KOPT-K1 (cell line): ENCODE measurements around the gene ITGA5.
A peak's percentile ranks its signal among the peaks of the same experiment; 100 is the strongest.
"Not testable (repeated sequence)": the region's sequence is repeated elsewhere in the genome, so short reads cannot be mapped to it uniquely, and the experiment has no call there.

Experiments
- H3K27ac ChIP-seq: fragments of 200-600 bp; sonication (generic); 2 replicates; pipeline ENCODE4 v1.5.1; 2016; ENCODE audit warnings: antibody characterized with exemption, mild to moderate bottlenecking, low read depth, low read length; ENCODE audit not compliant: poor library complexity, severe bottlenecking
- H3K36me3 ChIP-seq: fragments of 200-600 bp; sonication (generic); 2 replicates; pipeline ENCODE4 v1.5.1; 2017; ENCODE audit warnings: antibody characterized with exemption, mild to moderate bottlenecking, low read length, moderate library complexity; ENCODE audit not compliant: insufficient read depth
- H3K9me3 ChIP-seq: fragments of 200-600 bp; sonication (generic); 2 replicates; pipeline ENCODE4 v1.5.1; 2017; ENCODE audit warnings: antibody characterized with exemption, low read length, mild to moderate bottlenecking; ENCODE audit not compliant: insufficient read depth, poor library complexity, severe bottlenecking

Gene ITGA5

DNA sequence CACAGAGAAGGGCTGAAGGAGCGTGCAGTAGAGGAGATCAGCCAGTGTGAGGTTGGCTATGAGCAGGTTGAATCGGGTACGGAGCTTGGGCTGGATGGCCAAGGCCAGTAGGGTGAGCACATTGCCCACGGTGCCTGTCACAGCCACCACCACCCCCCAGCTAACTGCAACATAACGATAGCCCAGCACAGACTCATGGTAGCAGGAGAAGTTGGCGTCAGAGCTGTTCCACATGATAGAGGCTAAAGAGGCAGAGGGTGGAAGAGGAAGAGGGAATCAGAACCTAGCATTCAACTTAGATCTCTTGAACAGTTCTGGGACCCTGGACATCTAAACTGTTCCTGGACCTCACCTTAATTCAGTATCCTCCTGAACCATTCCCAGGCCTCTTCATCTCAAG is 55.4 kb downstream of the ITGA5 start:
- Histone ChIP-seq H3K9me3 (no peaks in the 10 kb centered on the region), H3K27ac (no peak overlapping the region), H3K36me3 (no peaks in the 10 kb centered on the region)

DNA sequence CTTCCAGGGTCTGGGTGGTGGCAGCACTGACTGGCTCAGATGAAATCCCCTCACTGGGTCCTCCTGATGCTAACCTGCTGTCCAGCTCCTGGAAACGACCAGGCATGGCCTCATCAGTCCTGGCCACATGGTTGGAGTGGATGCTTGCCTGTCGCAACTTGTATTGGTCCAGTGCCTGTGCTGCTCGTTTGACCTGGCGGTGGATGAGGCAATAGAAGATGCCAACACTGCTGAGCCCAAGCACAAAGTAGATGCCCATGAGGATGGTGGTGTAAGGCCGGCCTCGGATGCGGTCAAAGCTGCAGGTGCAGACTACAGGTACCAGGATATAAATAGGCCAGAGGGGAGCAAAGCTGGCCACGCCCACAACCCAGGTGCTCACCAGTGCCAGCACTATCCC is 56.0 kb downstream of the ITGA5 start:
- Histone ChIP-seq H3K9me3 (no peaks in the 10 kb centered on the region), H3K36me3 (no peaks in the 10 kb centered on the region), H3K27ac (no peak overlapping the region)

DNA sequence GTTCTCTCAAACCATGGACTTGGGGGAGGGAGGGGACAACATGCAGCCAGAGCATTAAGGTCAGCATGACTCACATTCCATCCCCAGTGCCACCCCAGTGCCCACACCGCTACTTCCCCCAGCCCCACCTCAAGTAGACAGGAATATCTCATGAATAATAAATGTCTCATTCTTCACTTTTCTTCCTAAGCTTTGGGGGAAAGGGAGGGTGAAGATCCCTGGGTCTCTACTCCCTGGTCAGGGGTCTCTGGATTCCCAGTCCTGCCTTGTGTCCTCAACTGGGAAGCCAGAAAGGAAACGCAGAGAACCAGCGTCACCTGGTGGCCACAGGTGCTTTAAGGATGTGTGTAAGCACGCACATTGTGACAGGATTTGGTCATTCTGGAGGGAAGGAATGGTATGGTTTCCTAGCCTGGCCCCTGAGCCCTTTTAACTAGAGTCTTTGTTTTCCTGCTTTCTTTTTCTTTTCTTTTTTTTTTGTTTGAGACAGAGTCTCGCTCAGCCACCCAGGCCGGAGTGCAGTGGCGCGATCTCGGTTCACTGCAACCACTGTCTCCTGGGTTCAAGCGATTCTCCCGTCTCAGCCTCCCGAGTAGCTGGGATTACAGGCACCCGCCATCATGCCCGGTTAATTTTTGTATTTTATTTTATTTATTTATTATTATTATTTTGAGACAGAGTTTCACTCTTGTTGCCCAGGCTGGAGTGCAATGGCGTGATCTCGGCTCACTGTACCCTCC is 58.2 kb downstream of the ITGA5 start:
- H3K36me3 ChIP-seq = no peaks in the 10 kb centered on the region
- H3K27ac ChIP-seq = no peak overlapping the region
- H3K9me3 ChIP-seq = no peaks in the 10 kb centered on the region

DNA sequence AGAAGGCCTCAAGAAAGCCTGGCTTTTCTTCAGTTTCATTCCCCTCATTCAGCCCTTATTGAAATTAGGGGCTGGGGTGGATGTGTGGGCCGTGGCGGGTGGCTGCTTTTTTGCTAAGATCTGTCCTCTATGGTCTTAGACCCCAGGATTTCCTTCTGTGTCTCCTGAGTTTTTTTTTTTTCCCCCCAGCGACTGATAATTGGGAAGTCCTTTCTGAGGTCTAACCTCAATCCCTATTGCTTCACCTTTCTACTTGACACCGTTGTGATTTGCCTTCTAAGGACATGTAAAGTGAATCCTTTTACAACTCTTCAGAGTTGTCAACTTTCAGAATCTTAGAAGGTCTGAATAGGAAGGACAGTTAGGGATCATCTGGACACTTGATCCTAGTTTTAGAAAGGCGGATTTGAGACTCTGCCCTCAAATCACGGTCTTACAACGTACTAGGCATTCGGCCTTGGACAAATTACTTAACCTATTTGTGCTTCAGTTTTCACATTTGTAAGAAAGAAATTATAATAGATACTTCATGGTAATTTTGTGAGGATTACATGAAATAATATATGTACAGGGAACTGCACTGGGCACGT is 59.2 kb downstream of the ITGA5 start:
- Histone ChIP-seq H3K27ac (peak overlapping the region; percentile 85), H3K36me3 (no peaks in the 10 kb centered on the region), H3K9me3 (no peaks in the 10 kb centered on the region)

DNA sequence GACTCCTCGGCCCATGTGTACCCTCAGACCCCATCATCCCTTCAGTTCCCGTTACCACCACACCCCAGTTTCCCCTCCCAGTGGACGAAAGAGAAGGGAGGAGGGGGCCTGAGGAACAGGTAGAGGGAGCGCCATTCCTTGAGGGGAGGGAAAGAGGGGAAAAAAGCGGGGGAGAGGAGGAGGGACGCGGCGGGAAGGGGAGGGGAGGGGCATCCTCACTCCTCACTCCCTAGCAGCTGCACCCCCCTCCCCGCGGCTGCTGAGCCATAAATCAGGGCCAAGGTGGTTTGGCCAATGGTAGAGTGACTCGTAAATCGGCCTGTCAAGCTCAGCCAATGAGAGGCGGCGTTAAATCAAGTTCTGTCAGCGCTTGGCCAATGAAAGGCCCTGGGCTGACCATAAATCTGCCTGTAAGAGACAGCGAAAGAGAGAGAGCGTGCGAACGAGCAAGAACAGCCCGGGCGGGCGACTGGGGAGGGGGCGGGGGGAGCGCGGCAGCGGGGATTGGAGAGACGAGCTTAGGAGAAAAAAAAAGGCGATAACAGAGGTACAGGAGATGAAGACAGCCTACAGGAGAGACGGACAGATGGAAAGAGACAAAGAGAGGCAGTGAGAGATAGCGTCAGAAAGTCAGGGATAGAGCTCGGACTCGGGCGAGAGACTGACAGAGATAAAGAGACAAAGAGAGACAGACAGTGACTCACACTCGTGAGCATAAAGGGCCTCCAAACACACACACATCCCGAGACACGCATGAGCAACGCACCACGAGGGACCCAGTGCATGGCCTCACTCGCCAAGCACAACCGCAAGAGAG is 59.9 kb downstream of the ITGA5 start:
- H3K36me3 ChIP-seq = no peaks in the 10 kb centered on the region
- H3K9me3 ChIP-seq = no peaks in the 10 kb centered on the region
- H3K27ac ChIP-seq = peak overlapping the region; percentile 85

DNA sequence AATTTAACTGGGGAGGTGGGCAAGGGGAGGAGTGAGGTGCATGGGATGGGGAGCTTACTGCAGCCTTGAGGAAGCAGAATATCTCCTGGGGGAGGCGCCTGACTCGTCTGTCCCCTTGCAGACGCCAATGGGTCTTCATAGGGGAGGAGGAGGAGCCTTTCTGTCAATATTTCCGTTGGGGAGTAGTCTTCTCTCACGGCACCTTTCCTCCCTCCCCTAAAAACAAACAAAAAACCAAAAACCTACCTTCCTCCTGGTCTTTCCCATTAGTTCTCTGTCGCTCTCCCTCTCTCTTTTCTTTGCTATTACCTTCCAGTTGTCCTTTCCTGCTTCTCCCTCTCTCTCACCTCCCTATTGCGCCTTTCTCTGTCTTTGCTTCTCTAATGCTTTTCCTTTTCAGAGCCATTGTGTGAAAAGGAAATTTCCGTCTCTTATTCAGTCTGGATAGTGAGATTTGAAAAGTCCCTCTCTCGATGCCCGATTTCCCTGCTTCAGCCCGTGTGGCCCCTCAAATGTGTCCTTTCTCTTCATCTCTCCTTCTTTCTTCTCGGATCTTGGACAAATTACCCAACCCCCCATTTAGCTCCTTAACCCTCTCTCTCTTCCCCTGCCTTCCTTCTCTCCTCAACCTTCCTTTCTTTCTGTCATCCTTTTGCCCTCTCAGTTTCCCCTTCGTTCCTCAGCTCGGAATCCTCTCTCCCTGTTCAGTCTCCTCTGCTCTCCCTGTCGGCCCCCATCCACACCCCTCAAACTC is 60.7 kb downstream of the ITGA5 start:
- H3K36me3 ChIP-seq = no peaks in the 10 kb centered on the region
- peak overlapping the region; percentile 85 for H3K27ac ChIP-seq

DNA sequence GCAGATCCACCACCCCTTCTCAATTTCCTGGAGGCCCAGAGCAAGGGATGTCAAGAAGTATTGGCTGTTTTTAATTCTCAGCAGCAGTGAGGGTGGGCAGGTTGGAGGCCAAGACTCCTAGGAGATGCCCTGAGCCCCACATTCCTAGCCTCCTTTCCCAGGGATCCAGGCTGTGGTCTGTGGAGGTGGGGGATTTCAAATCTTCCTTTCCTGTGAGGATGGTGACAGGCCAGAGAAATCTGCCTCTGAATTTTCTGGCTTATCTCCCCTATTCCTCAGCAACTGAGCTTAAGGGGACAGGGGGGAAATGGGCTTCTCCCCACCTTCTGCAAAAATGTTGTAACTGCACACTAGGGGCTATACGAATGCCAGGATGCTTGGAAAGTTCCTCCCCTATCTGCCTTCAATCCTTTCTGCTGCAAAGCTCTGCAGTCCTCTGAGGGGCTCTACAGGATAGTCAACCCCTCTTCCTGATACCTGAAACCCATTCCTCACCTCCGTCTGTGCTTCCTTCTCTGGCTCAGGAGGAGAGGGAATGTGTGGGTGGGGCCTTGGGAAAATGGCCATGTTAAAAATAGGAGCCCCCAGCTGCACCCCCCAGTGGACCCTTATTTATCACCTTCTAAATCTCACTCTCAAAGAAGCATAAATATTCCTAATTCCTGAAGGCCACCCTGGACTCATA is 61.4 kb downstream of the ITGA5 start:
- Histone ChIP-seq H3K9me3 (no peaks in the 10 kb centered on the region), H3K36me3 (no peaks in the 10 kb centered on the region), H3K27ac (peak overlapping the region; percentile 85)

More for the DNA sequence above, 60.7 kb downstream of the ITGA5 start:
- no peaks in the 10 kb centered on the region for H3K9me3 ChIP-seq

DNA sequence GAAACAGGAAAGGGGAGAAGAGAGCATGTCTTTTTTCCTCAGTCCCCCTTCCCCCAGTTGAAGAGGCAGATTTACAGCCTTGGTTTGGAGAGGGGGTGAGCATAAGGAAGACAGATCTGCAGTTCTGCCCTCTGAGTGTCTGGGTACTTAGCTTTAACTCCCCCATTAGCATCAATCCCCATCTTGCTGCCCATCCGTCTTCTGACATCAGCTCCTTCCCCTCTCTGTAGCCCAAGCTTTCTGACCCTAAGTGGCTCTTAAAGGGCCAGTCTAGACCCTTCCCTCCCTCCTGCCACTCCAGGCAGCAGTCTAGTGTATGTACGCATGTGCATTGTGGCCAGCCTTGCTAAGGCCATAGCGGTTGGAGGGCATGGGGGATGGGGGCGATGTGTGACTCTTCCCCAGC is 62.1 kb downstream of the ITGA5 start:
- Histone ChIP-seq H3K36me3 (no peaks in the 10 kb centered on the region), H3K9me3 (no peaks in the 10 kb centered on the region), H3K27ac (peak overlapping the region; percentile 85)

DNA sequence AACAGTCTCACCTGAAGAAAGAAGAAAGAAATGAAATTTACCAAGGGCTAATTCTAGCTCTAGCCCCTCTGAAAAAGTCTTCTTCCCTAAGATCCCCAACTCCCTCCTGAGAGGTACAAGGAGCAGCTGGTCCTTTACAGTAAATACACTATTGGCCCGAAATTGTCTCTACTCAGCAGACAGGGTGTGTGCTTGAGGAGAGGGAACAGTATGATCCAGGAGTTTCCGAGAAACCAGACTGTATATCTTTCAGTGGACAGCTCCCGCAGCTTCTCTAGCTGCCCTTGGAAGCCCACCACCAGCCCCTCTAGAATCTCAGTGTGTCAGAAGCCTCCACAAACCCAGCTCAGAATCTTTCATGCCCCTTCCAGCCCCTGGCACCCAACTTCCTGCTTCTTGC is 62.8 kb downstream of the ITGA5 start:
- Histone ChIP-seq H3K9me3 (no peaks in the 10 kb centered on the region), H3K27ac (peak overlapping the region; percentile 85), H3K36me3 (peaks cover 5% of the 10 kb centered on the region; the same call in 1 of the 2 replicates)

DNA sequence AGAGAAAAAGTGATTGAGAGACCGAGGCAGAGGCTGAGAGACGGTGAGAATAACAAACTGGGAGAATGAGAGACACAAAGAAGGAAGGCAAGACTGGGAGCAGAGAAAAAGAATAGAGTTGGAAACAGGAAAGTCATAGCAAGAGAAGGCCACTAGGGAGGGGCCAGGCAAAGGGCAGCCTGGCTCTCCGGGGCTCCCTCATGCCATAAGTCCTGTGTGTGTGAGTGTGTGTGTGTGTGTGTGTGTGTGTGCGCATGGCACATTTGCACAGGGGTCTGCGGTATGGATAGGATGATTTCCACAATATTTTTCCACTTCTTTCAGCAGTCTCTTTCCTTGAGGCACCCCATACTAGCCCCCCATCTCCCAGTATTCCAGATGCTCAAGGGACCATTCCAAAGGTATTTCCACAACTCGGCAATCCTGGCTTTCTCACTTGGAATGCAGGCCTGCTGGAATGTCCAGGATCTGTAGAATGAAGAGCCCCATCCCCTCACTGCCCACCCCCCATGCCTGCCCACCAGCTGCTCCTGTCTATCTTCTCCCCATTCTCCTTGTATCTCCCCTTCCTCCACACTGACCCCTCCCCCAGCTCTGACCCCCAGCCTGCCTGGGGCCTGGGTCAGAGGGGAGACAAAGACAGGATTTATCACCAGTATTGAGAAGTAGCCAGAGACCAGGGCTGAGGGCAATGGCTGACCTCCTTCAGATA is 63.8 kb downstream of the ITGA5 start:
- Histone ChIP-seq H3K27ac (no peak overlapping the region), H3K36me3 (peaks cover 14% of the 10 kb centered on the region), H3K9me3 (no peaks in the 10 kb centered on the region)

DNA sequence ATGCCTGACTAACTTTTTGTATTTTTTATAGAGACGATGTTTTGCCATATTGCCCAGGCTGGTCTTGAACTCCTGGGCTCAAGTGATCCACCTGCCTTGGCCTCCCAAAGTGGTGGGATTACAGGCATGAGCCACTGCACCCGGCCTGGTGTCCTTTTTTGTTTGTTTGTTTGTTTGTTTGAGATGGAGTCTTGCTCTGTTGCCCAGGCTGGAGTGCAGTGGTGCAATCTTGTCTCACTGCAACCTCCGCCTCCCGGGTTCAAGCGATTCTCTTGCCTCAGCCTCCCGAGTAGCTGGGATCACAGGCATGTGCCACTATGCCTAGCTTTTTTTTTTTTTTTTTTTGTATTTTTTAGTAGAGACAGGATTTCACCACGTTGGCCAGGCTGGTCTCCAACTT is 64.8 kb downstream of the ITGA5 start:
- peaks cover 24% of the 10 kb centered on the region for H3K36me3 ChIP-seq
- H3K9me3 ChIP-seq, H3K27ac ChIP-seq: not testable (repeated sequence)

DNA sequence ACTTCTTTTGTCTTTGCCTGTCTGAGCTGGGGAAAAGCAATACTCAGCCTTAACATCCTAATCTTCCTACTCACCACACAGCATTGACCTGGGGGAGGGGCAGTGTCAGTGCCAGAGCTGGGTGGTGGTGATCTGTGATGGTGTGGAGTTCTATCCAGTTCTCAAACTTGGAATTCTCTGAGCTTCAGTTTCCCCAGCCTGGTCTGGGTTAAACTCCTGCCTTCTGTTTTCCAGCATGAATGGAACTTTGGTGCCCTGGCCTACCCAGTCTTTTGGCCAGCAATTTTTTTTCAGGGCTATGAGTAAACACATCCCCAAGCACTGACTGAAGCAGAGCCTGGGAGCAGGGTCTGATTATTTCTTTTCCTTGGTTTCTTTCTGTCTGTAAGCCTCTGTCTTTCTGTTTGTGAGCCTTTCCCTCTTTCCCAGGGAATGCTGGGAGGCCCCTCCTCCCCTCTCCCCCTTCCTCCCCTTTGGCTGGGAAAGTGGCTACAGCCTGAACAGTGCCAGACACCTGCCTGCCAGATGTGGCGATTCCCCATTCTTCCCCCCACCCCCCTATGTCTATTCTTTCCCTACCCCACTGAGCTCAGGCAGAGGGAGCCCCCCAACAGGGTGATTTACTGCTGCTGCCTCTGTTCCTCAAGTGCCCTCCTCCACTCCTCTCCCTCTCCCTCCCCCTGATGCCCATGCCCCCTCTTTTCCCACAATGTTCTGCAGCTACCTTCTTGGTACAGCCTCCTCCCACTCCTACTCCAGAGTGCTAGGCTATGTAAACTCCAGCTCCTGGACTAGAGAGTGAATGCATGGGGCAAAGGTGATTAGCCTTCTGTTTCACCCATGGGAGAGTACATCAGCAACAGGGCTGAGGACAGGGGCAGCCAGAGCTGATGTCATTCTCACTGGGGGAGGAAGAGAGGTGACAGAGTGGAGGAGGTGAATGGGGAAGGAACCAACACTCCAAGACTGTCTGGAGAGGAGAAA is 65.9 kb downstream of the ITGA5 start:
- Histone ChIP-seq H3K36me3 (peaks cover 34% of the 10 kb centered on the region), H3K27ac (peak overlapping the region; percentile 59), H3K9me3 (no peaks in the 10 kb centered on the region)

DNA sequence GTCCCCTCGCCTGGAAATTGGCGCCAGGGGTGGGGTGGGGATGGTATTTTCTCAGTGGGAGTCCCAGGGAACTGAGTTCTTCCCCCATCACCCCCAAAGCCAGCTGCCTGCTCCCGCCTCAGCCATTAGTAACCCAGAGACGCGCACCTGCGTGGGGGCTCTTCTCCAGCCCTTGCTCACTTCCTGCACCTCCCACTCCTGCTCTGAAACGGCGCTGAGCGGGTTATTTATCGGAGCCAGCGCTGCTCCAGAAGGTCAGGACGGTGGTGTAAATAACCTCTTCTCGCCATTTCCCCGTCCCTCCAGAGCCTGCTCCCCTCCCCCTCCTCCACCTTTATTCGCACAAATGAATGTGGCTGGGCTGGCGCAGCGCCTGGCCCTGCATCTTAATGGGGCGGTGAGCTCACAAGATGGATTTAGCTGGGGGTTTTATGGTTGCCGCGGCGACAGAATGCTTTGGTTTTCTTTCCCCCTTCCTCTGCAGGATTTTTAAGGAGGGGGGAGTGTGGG is 67.0 kb downstream of the ITGA5 start:
- Histone ChIP-seq H3K27ac (peak overlapping the region; percentile 59), H3K9me3 (no peaks in the 10 kb centered on the region), H3K36me3 (peaks cover 44% of the 10 kb centered on the region)
